Glomerular visceral epithelial cell (primary cell): ENCODE results near the gene BTBD19.
"Not testable (repeated sequence)": the region's sequence is repeated elsewhere in the genome, so short reads cannot be mapped to it uniquely, and the experiment has no call there.

Experiments used
- DNase-seq: peaks from one replicate; pipeline ENCODE4 v3.0.0-alpha.2; 2016; ENCODE audit errors: extremely low spot score

The BTBD19 gene

GRCh38 chr1:44808938-44809917 lies 905 bp downstream of the BTBD19 start:
- DNase-seq, result peak; percentile 31

- peak; percentile 86 for DNase-seq
Observed at GRCh38 chr1:44810101-44810761, 1.9 kb downstream of the BTBD19 start.

GRCh38 chr1:44810762-44811105 lies 2.4 kb downstream of the BTBD19 start:
- not testable (repeated sequence) for DNase-seq

- no peak for DNase-seq
Observed at GRCh38 chr1:44811234-44811633, 2.9 kb downstream of the BTBD19 start.

GRCh38 chr1:44812822-44813543 lies 4.7 kb downstream of the BTBD19 start:
- no peak for DNase-seq

GRCh38 chr1:44815926-44816325 lies 7.6 kb downstream of the BTBD19 start:
- not testable (repeated sequence) for DNase-seq

- no peak for DNase-seq
Observed at GRCh38 chr1:44817307-44817706, 9.0 kb downstream of the BTBD19 start.

- DNase-seq, result no peak
Observed at GRCh38 chr1:44817771-44818495, 9.6 kb downstream of the BTBD19 start.

- DNase-seq, result no peak
Observed at GRCh38 chr1:44819196-44819607, 10.9 kb downstream of the BTBD19 start.

GRCh38 chr1:44819608-44820327 lies 11.4 kb downstream of the BTBD19 start:
- peak; percentile 95 for DNase-seq

GRCh38 chr1:44820328-44821239 lies 12.3 kb downstream of the BTBD19 start:
- no peak for DNase-seq

- DNase-seq, result no peak
Observed at GRCh38 chr1:44821240-44821715, 13.0 kb downstream of the BTBD19 start.

- no peak for DNase-seq
Observed at GRCh38 chr1:44822131-44822701, 13.9 kb downstream of the BTBD19 start.

GRCh38 chr1:44822981-44823451 lies 14.7 kb downstream of the BTBD19 start:
- DNase-seq, result no peak

- DNase-seq, result not testable (repeated sequence)
Observed at GRCh38 chr1:44824392-44824791, 16.1 kb downstream of the BTBD19 start.

GRCh38 chr1:44826375-44827196 lies 18.3 kb downstream of the BTBD19 start:
- DNase-seq, result no peak

- no peak for DNase-seq
Observed at GRCh38 chr1:44827197-44828002, 19.1 kb downstream of the BTBD19 start.
